GM19455 (cell line): Measurements from ENCODE around the gene ASCL3.
"Not testable (repeated sequence)": the region's sequence is repeated elsewhere in the genome, so short reads cannot be mapped to it uniquely, and the experiment has no call there.

ENCODE experiments used
- ATAC-seq: cut with Tn5 transposase; IDR thresholded peaks from one replicate; pipeline ENCODE4 v1.9.1; 2021; ENCODE audit not compliant: unreplicated experiment

Gene ASCL3

GRCh38 chr11:8948886-8949285, 6.1 kb upstream of the ASCL3 start:
- no peak for ATAC-seq

DNA sequence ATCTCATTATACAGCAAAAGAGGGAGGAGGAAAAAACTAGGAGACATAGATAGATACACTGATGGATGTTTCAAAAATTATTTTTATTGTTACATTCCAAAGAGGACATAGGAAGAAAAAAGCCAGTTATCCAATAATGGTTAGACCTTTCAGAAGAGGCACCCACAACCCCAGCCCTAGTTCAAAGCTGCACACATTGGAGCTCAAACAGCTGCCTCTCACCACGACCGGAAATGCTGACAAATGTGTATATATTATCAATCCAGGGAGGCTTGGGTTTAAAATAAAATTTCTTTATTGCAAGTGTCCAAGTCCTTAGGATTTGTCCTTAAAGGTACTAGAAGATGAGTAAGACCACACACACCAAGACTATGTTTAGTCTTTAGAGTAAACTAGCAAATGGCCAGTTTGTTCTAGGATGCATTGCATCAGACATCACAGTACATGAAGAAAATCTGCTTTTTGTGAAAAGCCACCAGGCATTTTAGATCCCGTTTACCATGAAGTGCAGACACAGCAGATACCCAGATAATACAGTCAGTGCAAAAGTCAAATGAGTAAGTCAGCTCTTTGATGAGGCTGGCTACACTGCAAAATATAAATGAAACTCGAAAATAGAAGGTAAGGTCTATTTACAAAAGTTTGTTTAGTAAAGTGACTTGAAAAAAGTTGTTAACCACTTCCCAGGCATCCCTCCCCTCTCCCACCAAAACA, 4.6 kb upstream of the ASCL3 start:
- ATAC-seq: no peak

- no peak for ATAC-seq
These were observed 1.3 kb downstream of the ASCL3 start for GRCh38 chr11:8941341-8942103.

- ATAC-seq: no peak
These were observed 5.2 kb downstream of the ASCL3 start for GRCh38 chr11:8937659-8938058.

DNA sequence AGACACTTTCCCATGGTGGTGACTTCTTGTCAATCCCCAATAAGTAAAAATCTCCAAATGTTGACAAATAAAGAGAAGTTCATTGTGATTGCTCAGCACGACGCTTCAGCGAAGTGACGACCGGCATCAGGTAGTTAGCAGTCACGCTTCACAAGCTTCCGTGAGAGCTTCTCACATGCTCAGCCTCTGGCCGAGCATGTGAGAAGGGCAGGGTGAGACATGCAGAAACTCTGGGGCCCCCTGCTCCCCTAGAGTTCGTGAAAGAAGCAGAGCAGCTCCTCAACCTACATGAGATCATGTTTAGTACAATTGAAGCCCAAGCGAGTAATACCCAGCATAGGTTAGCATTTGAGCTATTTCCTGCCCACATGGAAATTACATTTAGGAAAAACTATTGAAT, 5.7 kb downstream of the ASCL3 start:
- ATAC-seq: no peak

DNA sequence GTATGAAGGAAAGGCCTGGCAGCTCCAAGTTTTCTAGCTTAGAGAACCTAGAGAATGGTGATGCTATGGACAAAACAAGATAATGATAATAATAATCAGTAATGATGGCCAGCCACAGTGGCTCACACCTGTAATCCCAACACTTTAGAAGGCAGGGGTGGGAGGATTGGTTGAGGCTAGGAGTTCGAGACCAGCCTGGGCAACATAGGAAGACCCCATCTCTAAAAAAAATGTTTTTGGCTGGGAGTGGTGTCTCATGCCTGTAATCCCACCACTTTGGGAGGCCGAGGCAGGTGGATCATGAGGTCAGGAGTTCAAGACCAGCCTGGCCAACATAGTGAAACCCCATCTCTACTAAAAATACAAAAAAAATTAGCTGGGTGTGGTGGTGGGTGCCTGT, 7.0 kb downstream of the ASCL3 start:
- ATAC-seq: not testable (repeated sequence)

GRCh38 chr11:8934742-8935488, 7.9 kb downstream of the ASCL3 start:
- no peak for ATAC-seq

DNA sequence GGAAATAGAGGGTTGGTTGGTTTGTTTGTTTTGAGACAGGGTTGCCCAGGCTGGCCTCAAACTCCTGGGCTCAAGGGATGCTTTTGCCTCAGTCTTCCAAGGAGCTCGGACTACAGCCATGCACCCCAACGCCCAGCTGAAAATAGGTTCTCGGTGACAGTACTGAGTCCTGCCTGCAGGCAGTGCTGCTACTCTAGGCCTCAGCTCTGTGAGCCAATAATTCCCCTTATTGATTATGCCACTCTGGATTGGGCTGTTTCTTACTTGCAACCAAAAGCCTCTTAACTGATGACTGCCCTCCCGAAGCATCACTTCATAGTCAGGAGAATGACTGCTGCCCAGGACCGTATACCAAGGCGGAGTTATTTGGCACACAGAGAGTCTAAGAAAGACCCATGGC, 8.9 kb downstream of the ASCL3 start:
- ATAC-seq: no peak

DNA sequence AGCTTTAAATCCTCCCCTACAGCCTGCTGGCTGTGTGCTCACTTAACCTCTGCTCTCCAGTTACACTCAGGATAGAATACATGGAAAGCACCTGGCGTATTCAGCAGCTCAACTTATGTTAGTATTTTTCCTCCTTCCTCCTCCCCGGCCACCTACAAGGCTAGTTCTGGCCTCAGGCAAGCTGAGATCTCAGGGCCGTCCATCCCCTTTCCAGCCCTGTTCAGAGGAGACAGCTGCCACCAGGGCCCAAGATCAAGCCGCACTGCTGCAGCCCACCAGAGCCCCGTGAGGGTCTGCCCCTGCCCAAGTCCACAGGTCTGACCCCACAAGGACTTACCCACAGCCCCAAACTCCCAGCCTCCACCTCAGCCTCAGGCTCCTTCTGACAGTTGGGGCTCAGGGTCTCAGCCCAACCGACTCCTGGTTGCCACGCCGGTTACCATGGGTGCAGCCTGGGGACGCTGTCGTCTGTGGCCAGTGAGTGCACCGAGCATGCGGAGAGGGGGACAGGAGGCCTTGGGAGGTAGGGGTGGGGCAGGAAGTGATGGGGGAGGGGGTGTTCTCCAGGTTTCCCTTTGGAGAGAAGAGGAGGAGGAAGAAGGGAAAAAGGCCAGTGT, 10.1 kb downstream of the ASCL3 start, which contains the start of gene C11orf16:
TSS of gene C11orf16 (minus strand) at position 384 of the 617 bp plus-strand sequence. CDS start 639 bp downstream, outside the sequence.
- ATAC-seq: no peak

GRCh38 chr11:8930456-8931175, 12.2 kb downstream of the ASCL3 start:
- ATAC-seq: no peak

DNA sequence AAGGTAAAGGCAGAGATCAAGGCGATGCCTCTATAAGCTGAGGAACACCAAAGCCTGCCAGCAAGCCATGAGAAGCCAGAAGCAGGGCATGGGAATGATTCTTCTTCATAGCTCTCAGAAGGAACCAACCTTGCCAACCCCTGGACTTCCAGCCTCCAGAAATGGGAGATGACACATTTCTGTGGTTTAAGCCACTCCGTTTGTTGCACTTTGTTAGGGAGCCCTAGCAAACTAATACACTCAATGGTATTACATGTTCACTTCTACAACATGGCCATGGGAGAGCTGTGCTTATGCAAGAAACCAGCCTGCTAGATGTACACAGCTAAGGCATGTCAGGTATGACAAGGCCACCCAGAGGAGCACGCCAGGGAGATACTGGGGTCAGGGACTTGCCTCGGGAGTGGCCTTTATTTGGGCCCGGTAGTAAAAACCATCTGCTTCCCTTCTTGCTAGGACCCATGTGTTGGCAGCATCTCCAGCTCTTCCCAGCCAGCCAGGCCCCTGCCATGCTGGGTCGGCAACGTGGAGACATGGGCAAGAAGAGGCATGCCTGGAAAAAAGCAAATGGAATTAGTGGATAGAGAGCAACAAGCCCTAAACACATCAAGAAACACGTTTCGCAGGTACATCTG, 13.7 kb downstream of the ASCL3 start:
- ATAC-seq: no peak

- no peak for ATAC-seq
These were observed 14.6 kb downstream of the ASCL3 start for GRCh38 chr11:8928205-8928604.

DNA sequence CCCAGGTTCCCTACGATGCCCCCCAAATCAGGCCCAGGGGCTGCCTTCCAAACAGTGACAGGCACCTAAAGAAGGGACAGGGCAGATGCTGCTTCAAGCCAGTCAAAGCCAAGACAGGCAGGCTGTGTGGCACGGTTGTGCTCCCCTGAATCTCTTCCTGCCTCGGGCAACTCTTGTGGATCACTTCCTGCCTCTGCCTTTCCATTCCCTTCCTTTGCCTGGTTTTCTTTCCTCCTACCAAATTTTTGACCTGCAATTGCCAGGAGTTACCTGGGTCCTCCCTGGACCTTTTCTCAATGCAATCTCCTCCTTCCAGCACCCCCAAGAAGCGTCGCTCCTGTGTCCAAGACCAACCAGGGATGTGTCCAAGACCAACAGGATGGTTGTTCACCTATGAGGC, 15.6 kb downstream of the ASCL3 start:
- no peak for ATAC-seq

- no peak for ATAC-seq
These were observed 16.6 kb downstream of the ASCL3 start for GRCh38 chr11:8926236-8926635.

DNA sequence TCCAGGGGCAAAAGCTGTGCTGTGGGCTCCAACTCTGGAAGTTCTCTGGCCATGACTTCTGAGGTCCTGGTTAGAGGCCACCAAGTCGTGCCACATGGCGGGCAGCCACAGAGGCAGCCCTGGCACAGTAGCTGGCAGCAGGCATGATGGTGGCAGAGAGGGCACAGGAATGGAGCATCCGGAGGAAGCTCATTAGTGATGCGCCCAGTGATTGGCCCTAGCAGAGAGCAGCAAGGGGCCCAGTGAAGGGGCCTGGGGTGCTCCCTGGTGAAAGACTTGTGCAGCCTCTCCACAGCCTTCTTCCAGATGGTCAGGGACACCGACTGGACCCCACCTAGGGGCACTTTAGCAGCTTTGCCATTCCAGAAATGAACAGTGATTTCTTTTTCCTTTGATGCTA, 17.1 kb downstream of the ASCL3 start:
- no peak for ATAC-seq

DNA sequence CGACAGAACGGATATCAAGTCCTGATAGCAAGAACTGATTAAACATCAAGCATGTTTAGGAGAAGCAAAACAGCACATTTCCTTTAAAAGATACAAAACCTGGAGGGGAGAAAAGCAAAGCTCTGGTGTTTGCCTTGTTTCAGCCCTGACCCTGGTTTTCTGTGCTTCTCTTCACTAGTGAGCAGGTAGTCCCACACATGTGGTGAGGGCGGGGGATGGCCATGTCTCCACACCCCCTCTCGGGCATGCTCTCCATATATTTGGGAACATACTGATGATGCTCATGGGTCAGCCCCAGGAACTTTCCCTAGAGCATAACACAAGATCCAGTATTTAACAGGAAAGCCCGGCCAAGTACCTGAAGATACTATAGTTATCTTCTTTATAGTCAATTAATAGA, 20.1 kb downstream of the ASCL3 start:
- ATAC-seq: no peak

GRCh38 chr11:8917157-8917825, 25.5 kb downstream of the ASCL3 start:
- ATAC-seq: no peak

GRCh38 chr11:8914661-8915018, 28.2 kb downstream of the ASCL3 start:
- ATAC-seq: no peak

- ATAC-seq: no peak
These were observed 28.7 kb downstream of the ASCL3 start for GRCh38 chr11:8913961-8914660.
